Non-pigmented ciliary epithelial cell (primary cell): ENCODE measurements around the gene PREX1.

Experiments used
- DNase-seq: peaks from one replicate; pipeline ENCODE4 v3.0.0-alpha.2; 2010; ENCODE audit warnings: low read depth

PREX1 gene

GRCh38 chr20:48632825-48633619 lies 194.8 kb downstream of the PREX1 start:
- no peak for DNase-seq

- no peak for DNase-seq
Measured at GRCh38 chr20:48632017-48632824, 195.6 kb downstream of the PREX1 start.

GRCh38 chr20:48631114-48632016 lies 196.4 kb downstream of the PREX1 start:
- DNase-seq = no peak

- no peak for DNase-seq
Measured at GRCh38 chr20:48630342-48631075, 197.3 kb downstream of the PREX1 start.

- no peak for DNase-seq
Measured at GRCh38 chr20:48629960-48630315, 197.9 kb downstream of the PREX1 start.

- no peak for DNase-seq
Measured at GRCh38 chr20:48629069-48629959, 198.5 kb downstream of the PREX1 start.

- DNase-seq = no peak
Measured at GRCh38 chr20:48627737-48628128, 200.1 kb downstream of the PREX1 start.

GRCh38 chr20:48626938-48627736 lies 200.7 kb downstream of the PREX1 start:
- DNase-seq = no peak

GRCh38 chr20:48626226-48626937 lies 201.4 kb downstream of the PREX1 start:
- DNase-seq = no peak

- DNase-seq = no peak
Measured at GRCh38 chr20:48625136-48625900, 202.5 kb downstream of the PREX1 start.

- no peak for DNase-seq
Measured at GRCh38 chr20:48624315-48625020, 203.3 kb downstream of the PREX1 start.

GRCh38 chr20:48623906-48624265 lies 203.9 kb downstream of the PREX1 start:
- DNase-seq = no peak

GRCh38 chr20:48623176-48623905 lies 204.5 kb downstream of the PREX1 start:
- DNase-seq = no peak

GRCh38 chr20:48622421-48622820 lies 205.4 kb downstream of the PREX1 start:
- no peak for DNase-seq

GRCh38 chr20:48621376-48622078 lies 206.3 kb downstream of the PREX1 start:
- DNase-seq = no peak
